GM21529 (cell line): Measurements from ENCODE around the gene SNX18.
"Not testable (repeated sequence)": the region's sequence is repeated elsewhere in the genome, so short reads cannot be mapped to it uniquely, and the experiment has no call there.

ENCODE experiments used
- ATAC-seq: cut with Tn5 transposase; IDR thresholded peaks from one replicate; pipeline ENCODE4 v1.9.1; 2021; ENCODE audit not compliant: unreplicated experiment

SNX18 gene

DNA sequence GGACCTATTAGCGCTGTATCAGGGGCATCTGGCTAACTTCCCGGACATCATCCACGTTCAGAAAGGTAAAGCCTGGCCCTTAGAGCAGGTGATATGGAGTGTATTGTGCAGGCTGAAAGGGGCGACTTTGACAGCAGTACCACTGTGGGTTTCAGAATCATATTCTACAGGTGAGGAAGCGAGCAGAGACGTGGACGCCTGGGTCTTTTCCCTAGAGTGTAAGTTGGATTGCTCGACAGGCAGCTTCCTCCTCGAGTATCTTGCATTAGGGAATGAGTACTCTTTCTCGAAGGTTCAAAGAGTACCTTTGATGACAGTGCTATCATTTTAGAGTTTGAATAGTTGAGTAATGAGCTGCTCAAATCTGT is 1.9 kb downstream of the SNX18 start:
- ATAC-seq = no peak

DNA sequence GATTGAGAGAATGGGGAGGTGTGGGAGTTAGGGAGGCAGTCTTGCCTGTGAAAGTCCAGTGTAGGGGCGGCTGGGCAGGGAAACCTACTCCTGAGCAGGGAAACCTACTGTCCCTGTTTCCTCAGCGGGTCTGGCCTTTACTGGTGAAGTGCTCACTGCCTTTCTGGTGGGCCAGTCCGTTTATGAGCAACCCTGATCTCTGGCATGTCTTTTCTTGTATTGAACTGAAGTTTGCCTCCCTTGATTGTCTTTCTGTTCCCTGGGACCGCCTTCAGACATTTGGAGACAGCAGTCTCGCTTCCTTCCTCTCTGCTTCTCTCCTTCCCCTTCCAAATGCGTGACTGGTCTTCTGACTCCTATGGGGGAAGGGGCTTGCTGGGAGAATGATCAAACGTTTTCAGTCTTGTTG is 2.9 kb downstream of the SNX18 start:
- no peak for ATAC-seq

DNA sequence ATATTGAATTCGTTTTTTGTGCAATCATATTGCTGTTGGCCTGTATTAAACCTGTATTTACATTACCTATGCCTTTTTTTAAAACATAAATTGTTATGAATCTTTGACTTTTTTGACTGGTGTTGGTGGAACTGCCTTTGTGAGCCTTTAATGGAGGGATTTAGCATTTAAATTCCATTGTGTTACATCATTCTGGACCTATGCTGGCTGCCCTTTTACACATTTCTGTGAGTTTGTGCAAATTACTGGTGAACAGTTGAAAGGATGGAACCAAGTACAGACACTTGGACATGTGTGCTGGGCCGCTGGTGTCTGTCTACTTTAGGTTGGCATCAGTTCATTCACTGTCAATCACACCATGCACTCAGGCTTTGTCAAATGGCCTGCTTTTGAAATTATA is 3.4 kb downstream of the SNX18 start:
- ATAC-seq = no peak

DNA sequence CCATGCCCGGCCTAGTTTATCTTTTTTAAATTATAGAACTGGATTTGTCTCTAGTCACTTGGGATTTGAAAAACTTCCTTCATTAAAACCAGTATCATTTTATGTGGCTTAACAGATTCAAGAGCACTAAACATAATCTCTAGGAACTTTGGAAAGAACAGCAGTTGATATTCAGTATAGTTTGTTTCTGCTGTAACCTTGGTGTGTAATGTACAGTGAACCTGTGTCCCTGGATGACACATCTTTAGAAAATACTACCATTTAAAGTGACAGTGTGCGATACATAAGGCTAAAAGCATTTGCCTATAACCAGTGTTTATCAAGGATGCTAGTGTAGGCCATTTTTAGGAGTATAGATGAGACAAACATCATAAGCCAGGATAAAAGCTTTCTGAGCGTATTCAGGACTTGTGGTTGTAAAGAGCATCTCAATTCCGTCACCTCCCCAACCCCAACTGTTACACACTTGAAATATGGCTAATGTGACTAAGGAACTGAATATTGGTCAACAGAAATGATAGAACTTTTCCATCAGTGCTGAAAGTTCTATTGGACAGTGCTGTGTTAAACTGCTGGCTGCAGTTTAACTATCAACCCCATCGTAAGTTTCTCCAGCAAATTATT is 4.4 kb downstream of the SNX18 start:
- no peak for ATAC-seq

DNA sequence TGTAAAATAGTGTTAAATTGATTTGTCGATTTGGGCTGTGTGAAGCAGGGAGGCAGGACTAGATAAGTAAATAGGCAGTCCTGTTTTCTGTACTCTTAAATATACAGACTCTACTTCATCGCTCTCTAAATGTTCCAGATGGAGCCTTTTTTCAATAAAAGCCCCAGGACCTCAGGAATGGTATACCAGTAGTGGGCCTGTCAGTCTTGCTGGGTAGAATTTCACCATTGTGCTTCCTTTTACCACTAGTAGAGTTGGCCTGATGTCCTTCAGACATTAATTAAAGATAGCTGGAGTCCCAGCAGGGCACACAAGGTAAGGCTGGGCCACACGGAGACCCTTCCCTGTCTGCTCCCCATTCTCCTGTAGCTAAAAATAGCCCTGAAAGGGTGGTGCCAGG is 6.0 kb downstream of the SNX18 start:
- no peak for ATAC-seq

DNA sequence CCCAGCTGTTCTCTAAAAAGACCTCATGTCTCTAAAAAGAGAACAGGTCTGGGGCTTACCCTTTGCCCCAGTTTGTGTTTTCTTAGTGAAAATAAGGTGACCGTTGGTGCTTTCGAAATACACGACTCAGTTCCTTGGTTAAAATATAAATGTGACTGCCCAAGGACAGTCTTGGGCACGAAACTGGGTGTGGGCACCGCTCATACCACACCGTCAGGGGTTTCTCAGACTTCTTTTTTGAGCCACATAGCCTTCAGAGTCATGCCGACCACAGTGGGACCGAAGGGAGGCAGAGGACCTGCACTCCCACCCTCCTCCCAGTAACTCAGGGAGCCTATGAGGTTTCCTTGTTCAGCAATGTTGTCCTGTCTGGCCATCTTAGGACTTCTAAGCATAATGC is 6.5 kb downstream of the SNX18 start:
- ATAC-seq = no peak

DNA sequence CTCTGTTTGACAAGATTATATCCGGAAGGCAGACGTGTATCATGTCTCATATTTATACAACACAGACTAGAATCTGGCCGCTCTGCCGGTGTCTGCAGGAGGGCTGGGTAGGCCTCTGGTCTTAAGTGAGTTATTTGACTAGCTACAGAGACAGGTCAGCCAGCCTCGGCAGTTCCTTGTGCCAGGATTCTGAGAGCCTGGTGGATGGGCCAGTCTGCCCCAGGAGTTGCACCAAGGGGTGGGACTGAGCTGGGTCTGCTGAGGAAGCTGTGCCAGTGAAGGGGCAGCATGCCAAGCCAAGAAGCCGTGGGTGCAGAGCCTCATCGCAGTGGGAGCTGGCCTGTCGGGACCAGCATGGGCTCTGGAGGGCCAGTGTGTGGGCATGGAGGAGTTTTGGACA is 7.1 kb downstream of the SNX18 start:
- no peak for ATAC-seq

DNA sequence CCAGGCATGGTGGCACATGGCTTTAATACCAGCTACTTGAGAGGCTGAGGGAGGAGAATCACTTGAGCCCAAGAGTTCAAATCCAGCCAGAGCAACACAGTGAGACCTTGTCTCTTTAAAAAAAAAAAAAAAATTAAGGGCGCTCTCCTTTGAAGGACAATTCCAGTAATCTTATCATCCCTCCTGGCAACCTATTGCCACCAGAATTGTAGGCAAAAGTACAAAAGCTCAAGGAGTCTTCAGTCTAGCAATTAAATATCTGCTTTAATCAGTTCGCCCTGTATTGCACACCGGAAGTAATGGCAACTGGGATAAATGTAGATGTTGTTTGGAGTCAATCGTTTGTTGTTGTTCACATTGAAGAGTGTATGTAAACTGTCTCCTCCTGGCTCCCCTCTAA is 7.7 kb downstream of the SNX18 start:
- ATAC-seq = no peak

DNA sequence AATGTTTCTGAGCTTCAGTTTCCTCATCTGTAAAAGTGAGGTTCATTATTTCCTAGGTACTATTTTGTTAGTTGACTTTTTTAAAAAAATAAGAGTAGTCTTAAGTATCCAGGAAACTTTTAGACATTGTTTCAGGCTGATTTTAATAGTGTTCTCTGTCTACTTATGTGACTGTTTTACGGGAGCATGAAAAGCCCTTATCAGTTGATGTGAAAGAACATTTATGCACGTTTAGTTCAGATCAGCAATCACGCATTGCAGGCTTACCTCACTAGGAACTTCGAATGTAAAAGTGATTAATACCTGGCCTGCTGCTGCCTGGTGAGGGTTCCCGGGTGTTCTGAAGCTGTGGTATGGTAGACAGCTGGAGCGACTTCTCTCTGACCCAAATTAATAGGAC is 8.1 kb downstream of the SNX18 start:
- no peak for ATAC-seq

DNA sequence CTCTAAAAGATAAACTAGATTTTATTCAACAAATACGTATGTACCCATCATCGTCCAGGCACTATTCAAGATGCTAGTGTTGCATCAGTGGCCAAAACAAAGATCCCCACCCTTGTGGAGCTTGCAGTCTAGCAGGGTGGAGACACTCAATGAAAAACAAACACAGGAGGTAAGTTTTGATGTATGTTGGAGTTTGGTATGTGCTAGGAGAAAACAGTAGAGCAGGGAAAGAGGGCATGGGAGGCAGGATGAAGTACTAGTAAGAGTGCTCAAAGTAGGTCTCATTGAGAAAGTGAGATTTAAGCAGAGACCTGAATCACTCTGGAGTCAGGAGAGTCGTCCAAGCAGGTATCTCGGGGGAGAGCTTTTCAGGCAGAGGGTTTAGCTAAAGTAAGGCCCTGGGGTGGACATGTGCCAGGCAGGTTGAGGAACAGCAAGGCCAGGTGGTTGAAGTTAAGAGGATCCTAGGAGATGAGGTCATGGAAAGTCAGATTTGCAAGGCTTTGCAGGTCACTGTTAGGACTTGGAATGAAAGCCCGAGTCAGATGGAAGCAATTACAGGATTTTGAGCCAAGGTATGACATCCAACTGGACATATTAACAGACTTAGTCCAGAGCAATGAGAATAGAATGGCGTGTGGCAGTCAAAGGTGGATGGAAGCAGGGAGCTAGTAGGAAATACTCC is 9.2 kb downstream of the SNX18 start:
- no peak for ATAC-seq

DNA sequence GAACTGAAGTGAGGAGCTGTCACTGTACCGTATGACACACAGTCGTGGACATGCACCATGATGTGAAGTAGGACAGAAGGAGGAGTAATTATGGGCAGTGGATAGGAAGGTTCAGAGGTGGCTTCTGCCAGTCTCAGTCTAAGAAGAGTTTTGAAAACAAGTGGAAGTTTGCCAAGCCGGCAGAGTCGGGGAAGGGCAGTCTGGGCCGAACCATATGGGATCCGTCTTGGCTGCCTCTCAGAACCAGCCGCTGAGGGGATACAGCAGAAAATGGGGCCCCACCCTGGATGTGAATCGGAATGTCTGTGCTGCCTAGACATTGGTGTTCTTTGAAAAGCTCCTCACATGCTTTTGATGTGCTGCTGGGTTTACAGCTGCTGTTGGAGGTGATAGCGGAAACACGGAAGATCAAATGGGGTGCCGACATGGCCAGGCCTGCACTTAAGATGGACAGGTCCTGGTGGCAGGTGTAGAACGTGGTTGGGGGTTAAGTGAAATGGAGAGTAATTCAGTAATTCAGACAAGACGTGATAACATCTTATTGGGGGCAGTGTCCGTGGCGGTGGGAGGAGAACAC is 11.2 kb downstream of the SNX18 start:
- no peak for ATAC-seq

DNA sequence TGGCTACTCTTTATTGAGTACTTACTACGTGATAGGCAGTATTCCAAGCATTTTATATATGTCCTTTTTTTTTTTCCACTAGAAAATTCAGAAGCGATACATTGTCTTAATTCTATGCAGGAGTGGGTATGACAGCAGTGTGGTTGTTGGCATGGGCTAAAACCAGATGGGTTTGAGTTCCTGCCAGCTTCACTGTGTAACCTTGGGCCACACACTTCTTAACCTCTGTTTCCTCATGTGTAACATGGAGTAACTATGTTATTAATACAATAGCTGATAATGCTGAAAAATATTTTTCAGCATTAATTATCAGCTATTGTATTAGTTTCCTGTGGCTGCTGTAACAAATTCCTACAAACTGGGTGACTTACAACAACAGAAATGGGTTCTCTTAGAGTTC is 12.0 kb downstream of the SNX18 start:
- no peak for ATAC-seq

DNA sequence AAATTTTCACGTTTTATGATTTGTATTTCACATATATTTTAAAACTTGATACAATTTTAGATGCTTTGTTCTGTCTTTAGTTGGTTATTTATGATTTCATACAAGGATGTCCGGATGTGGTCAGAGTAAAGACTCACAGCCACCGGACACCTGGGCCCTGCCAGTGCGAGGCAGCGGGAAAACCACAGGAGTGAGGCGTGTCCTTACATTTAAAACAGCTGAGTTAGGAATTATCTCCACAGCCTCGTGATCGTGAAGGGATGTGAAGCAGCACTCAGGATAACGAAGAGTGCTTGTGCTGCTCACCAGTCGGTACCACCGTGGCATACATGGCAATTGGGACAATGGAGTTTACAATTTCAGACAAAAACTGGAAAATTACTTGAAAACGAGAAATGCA is 14.0 kb downstream of the SNX18 start:
- no peak for ATAC-seq

DNA sequence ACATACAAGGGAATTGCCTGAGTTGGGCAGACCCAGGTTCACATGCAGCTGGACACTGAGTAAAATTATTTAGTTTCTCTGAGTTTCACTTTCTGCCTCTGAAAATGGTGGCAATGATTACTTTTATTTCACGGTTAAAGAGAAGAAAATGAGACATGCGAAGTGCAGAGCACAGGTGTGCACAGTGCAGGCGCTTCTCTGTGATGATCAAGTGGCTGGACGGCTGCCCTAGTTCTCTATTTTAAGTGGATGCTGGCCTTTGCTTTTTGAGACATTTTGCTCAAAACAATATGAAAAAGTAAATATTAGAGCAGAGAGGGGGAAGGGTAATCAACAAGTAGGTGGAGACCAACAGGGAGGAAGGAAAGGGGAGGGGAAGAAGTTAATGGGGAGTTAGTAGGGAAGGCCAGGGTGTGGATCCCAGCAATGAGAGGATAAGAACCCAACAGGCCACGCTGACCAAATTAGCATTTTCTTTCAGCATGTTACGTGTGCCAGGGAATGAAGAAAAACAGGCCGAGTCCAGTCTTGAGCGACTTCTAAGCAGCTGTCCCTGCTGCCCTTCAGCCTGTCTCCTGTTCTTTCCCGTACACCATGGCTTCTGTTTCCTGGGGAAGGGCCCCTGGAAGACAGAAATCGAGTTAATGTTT is 16.1 kb downstream of the SNX18 start:
- no peak for ATAC-seq

DNA sequence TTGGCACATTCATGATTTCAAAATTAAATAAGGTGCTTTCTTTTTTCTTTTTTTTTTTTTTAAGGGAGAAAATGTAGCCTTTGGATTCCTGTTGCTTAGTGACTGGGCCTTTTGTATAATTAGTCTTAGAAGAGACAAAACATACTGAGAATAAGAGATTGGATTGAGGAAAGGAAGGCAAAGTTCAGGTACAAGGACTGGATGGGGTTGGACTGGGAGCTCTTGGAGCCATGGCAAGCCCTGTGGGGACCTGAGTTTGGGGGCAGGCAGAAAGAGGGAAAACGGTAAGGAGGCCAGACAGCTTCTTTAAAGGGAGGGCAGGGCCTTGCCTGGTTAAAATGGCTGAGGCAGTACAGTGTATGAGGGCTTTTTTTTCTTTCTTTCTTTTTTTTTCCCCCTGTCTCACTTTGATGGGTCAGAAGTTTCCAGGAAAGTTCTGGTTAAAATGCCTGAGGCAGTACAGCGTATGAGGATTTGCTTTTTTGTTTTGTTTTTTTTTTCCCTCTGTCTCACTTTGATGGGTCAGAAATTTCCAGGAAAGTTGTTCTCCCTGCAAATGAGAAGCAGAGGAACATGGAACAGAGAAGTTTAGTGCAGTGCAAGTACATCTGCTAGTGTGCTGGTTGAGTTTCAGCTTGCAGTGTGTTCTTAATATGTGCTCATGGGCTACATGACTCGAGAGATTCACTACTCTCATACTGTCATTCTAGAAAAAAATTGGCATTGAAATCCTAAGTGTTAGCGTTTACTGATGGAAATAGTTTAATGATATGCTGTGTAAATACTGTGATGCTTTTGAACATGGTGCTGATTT is 16.8 kb downstream of the SNX18 start:
- ATAC-seq = no peak

DNA sequence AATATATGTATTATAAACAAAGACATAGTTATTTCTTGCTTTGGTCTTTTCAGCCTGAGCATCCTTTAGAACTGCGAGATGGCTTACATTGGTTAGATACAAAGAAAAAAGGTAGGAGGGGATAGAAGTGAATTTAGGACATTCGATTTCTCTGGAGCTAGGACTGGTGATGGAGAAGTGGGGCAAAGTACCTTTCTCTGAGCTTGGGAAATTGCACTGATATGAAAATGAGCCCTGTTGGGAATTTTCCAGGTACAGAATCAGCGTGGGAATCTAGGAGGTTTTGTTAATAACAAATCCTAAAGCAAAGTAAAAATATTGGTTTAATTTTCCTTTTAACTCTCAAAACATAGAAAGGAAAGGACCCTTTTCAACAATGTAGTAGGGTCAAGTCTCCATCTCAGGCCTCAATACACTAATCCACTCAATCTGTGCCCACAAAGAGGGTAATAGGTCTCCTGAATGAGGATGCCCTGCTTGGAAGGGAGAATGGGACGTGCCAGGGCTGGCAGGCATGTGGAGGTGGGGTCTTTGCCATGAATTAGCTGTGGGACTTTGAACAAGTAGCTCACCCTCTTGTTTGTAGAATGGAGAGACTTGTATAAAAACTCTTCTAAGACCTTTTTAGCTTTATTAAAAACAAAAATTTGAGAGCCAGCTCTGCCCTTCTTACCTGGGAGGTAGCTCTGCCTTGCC is 17.7 kb downstream of the SNX18 start:
- ATAC-seq = no peak

DNA sequence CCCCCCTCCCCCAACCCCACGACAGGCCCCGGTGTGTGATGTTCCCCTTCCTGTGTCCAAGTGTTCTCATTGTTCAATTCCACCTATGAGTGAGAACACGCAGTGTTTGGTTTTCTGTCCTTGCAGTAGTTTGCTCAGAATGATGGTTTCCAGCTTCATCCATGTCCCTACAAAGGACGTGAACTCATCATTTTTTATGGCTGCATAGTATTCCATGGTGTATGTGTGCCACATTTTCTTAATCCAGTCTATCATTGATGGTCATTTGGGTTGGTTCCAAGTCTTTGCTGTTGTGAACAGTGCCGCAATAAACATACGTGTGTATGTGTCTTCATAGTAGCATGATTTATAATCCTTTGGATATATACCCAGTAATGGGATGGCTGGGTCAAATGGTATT is 18.8 kb downstream of the SNX18 start:
- not testable (repeated sequence) for ATAC-seq

DNA sequence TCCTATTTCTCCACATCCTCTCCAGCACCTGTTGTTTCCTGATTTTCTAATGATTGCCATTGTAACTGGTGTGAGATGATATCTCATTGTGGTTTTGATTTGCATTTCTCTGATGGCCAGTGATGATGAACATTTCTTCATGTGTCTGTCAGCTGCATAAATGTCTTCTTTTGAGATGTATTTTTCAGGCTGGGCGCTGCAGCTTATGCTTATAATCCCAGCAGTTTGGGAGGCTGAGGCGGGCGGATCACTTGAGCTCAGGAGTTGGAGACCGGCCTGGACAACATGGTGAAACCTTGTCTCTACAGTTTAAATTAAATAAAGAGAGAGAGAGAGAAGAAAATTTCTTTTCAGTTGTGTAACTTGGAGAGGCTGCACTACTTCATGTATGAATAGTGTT is 19.3 kb downstream of the SNX18 start:
- ATAC-seq = not testable (repeated sequence)

DNA sequence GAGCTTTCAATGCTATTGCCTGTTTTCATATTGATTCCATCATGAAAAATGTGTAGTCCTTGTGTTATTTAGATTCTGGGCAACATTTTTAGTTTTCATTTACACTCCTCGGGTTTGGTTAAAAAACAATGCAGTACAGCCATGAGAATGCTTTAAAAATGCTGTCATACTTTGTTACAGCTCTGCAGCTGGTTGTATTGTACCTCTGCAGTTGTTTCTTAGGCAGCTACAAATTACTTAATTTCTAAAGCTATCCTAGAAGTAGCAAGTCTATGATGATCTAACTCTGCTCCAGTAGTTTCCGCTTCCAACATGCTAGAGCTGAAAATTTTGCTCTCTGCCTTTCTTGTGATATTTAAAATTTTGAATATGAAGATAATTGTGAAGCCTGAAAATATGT is 20.2 kb downstream of the SNX18 start:
- no peak for ATAC-seq

DNA sequence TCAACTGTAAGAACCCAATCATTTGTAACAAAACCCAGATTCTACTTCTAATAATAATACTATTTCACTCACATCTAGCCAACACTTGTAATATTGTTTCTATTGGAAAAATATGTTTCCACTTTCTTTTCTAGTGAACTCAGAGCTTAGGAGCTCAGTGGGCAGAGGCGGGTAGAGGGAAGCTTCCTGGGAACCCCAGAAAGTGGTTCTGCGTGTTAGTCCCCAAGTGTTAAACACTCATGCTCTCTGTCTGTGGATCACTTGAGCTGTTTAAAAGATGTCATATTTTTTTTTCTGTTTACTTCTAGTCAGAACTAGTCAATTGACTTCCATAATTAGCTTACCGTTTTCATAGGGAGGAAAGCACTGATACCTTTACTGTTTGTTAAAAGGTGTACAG is 20.6 kb downstream of the SNX18 start:
- ATAC-seq = no peak

DNA sequence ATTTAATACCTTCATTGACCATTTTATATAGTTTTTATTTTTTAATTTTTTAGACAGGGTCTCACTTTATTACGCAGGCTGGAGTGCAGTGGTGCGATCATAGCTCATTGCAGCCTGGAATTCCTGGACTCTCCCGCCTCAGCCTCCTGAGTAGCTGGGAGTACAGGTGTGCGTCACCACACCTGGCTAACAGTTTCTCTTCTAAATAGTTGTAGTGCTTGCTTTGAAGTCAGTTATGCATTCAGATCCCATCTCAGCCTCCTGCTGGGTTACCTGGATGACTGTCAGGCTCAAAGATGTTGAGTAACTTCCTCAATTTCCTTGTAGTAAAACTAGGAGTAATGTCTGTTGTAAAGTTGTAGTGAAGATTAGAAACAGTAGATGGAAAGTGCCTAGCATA is 21.4 kb downstream of the SNX18 start:
- ATAC-seq = no peak
